Measurements from ENCODE around the gene DIAPH2.
"Not testable (repeated sequence)": the region's sequence is repeated elsewhere in the genome, so short reads cannot be mapped to it uniquely, and the experiment has no call there.

The DIAPH2 gene

DNA sequence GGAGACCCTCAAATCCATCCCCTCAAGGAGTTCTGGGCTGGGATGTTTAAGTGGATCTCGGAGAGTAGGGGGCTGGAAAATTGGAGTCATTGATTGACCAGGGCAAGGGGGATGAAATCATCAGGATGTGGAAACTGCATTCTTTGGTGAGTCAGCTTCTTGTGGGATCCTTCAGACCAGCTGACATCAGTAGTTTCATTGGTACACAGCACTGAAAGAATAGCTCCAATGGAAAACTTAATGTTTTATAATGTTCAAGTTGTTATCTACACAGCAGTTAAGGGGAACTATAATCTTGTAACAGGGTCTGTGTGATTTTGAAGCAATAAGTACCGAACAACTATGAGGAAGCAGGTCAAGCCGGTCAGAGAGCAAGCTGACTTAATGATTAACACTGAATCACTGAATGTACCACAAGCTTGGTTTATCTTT, 705.1 kb downstream of the DIAPH2 start:
- peak; percentile 65 for DNase-seq (ENCODE audit: low read depth)

DNA sequence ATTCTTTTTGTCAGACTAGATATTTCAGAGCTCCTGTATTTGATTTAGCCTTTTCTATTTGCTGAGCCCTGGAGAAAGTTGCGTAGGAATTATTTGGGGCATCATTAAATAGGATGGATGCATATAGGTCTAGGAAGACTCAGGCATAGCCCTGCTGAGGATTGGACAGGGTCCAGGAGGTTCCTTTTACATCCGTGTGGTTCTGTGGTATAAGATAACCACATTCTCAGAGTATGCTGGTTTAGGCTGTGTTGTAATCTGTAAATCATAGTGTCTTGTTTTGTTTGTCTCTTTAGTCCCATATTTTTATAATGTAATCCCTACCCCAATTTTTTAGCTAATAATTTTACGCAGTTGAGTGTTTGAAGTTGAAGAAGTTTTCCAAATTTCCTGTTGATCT, 712.7 kb downstream of the DIAPH2 start:
- DNase-seq (ENCODE audit: low read depth) = no peak

GRCh38 chrX:97398030-97398551, 713.4 kb downstream of the DIAPH2 start:
- DNase-seq (ENCODE audit: low read depth) = no peak

- DNase-seq (ENCODE audit: low read depth) = peak; percentile 27
These were observed 714.8 kb downstream of the DIAPH2 start for GRCh38 chrX:97399400-97399799.

- DNase-seq (ENCODE audit: low read depth) = no peak
These were observed 715.9 kb downstream of the DIAPH2 start for GRCh38 chrX:97400492-97400891.

DNA sequence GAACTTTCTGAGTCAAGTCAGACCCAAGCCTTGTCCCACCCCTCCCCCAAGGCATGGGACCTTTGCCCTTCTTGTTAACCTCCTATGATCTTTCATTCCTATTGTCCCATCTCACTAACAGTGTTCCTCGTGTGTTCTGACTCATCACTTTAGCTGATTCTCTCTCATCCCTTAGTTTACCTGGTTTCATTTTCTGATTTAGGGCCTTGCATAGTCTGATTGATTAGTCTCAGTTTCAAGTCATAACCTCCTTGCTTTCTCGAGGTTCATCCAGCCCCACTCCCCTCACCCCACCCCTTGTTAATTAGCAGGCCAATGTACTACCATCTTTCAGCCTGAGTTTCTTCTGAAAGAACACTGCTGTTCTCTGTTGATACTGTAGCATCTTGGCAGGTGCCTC, 716.5 kb downstream of the DIAPH2 start:
- DNase-seq (ENCODE audit: low read depth) = no peak

DNA sequence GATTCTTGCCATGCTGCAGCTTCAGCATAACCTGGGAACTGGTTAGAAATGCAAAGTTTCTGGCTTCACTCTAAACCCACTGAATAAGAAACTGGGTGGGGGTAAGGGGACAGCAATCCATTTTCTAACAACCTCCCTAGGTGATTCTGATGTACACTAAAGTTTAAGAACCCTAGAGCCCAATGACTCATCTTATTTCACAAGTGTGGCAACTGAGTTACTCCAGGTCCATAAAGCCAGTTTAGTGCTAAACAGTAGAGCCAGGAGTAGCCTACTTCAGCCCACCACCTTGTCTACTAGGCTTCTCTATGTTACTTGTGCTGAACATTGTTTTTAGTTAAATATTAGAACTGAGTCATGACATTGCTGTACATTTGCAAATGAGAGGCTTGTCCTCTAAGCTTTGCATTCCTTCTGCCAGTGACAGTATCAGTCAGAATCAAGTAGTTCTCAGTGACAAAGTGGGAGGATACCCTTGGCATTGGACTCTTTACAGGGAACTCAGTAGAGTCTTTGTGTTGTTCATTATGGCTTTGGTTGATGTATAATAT, 717.0 kb downstream of the DIAPH2 start:
- DNase-seq (ENCODE audit: low read depth) = no peak

GRCh38 chrX:97402333-97402732, 717.7 kb downstream of the DIAPH2 start:
- DNase-seq (ENCODE audit: low read depth) = no peak

DNA sequence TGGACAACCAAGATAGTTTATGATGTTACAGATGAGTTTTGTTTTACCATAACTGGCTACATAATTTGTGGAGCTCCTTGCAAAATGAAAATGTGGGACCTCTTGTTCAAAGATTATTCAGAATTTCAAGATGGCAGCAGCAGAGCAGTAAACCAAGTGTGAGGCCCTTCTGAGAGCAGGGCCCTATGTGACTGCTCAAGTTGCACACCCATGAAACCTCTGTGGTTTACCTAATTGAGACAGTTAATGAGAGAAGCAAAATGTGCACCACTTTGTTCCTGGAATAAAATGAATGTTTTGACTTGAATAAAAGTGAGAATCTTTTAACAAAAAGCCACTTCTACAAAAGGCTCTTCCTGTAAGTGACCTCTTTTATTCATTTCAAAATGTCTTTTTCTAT, 718.3 kb downstream of the DIAPH2 start:
- no peak for DNase-seq (ENCODE audit: low read depth)

DNA sequence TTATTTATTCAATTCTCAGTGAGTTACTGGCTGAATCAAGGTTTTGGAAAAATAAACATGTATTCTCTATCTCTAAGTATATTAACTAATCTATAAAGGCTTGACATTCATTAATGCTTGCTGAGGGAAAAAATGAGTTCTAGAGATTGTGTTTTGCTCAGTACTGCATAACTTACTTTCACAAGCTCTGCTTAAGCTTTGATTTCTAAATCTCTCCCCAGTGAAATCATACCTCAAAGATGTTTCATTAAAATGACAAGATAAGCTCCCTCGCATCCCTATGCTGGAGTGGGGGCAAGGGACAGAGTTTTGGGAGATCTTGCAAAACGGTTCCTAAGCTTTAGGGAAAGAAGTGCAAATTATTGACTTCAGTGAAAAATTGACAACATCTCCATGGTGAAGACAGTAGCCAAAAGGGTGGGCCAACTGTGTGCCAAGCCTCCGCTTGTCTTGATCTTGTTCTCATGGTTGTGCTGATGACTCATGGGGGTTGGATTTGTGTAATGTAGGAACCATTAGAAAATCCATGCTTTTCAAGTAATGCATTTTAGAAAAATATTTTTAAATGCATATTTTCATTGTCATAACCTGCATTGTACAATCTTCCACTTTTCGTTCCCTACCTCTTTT, 720.5 kb downstream of the DIAPH2 start:
- DNase-seq (ENCODE audit: low read depth) = no peak

DNA sequence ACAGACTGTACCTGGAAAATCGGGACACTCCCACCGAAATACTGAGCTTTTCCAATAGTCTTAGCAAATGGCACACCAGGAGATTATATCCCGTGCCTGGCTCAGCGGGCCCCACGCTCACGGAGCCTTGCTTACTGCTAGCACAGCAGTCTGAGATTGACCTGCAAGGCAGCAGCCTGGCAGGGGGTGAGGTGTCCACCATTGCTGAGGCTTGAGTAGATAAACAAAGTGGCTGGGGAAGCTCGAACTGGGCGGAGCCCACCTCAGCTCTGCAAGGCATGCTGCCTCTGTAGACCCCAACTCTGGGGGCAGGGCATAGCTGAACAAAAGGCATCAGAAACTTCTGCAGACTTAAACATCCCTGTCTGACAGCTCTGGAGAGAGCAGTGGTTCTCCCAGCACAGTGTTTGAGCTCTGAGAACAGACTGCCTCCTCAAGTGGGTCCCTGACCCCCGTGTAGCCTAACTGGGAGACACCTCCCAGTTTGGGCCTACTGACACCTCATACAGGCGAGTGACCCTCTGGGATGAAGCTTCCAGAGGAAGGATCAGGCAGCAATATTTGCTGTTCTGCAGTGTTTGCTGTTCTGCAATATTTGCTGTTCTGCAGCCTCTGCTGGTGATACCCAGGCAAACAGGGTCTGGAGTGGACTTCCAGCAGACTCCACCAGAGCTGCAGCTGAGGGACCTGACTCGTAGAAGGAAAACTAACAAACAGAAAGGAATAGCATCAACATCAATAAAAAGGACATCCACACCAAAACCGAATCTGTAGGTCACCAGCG, 725.2 kb downstream of the DIAPH2 start:
- not testable (repeated sequence) for DNase-seq (ENCODE audit: low read depth)

DNA sequence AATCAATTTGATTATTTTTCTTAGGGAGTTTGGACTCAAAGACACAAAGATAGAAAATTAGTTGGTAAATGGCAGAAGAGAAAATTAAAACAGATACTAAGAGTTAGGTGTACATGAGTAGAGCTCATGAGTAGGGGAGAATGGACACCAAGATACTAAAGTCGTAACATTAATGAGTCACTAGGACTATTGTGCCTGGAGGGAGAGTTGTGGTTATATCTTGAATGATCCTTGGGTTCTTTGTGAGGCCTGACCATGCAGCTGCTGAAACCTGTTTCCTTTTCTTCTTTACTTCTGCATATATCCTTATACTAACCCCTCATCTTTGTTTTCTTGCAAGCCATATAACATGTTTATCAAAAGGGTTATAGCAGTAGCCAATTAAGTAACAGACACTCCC, 731.8 kb downstream of the DIAPH2 start:
- DNase-seq (ENCODE audit: low read depth) = no peak

DNA sequence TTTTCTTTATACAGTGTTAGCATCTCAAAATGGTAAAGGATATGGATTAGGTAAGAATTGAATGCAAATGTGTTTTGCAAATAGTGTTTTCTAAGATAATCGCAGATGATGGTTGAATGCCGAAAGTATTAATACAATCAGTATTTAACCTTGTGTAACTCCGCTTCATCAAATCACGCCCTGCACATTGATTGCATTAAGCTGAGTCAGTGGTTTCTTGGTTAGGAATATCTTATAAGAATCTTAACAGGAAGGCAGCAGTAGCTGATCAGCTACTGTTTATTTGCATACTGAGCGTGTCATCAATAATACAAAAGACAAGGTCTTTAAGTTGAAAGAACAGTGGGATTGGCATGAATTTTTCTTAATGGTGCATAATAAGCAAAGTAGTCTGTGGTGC, 744.5 kb downstream of the DIAPH2 start:
- DNase-seq (ENCODE audit: low read depth) = no peak

- no peak for DNase-seq (ENCODE audit: low read depth)
These were observed 746.6 kb downstream of the DIAPH2 start for GRCh38 chrX:97431281-97431680.

DNA sequence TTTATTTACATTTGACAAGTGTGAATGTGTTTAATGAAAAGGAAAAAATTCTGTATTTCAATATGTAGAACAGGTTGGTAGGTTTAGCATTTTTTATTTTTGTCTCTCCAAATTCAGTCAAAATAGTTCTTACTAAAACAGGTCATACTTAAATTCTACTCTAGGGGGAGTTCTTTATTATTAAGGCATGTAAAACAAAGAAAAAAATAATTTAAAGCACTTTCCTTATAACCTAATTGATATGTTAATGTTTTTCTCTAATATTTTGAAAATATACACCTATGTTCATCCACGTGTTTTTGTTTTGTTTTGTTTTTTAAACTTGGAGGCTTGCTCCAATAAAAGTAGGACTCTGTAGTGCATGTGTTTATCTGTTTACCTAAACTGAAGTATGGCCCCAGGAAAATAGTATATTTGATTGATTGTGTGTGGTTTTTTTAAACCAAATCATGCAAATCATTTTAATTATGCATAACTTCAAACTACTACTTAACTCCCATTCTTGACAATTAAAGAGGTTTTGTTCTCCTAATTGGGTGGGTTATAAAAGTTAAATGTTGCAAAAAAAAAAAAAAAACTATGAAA, 761.7 kb downstream of the DIAPH2 start:
- DNase-seq (ENCODE audit: low read depth) = no peak

DNA sequence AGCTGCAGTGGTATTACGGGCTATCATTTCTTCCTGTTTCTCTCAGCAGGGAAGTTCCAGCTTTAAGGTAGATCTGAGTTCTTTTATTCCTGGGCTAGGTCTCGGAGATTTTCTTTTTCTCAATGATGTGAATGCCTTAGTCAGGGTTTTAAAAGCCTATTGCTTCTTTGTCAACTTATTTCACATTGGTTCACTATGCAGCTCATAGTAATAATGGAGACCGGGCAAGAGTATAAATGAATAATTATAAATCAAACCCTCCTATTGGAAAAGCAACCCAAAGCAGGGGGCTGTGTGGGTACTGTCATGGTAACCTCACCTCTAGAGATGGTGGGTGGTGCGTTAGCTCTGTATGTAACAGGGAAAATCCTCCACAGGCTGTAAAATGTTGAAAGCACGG, 762.7 kb downstream of the DIAPH2 start:
- DNase-seq (ENCODE audit: low read depth) = no peak

DNA sequence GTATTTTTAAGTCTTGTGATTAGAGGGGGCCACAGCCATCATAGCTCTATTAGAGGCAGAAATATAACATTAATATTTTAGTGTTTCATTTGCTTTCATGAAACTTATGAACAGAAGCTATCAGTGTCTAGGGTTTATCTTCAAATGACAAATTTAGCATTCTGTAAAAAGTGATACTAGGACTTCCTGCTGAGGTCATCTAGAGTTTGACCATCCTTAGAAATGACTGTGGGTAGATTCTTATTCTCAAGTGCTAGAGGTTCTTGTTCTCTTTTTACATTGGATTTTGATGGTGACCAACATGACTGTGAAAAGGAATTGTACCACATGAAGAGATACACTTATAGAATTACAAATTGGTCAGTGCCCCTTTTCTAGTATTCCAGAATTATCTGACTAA, 767.6 kb downstream of the DIAPH2 start:
- DNase-seq (ENCODE audit: low read depth) = no peak

GRCh38 chrX:97461763-97462162, 777.1 kb downstream of the DIAPH2 start:
- DNase-seq (ENCODE audit: low read depth) = no peak

DNA sequence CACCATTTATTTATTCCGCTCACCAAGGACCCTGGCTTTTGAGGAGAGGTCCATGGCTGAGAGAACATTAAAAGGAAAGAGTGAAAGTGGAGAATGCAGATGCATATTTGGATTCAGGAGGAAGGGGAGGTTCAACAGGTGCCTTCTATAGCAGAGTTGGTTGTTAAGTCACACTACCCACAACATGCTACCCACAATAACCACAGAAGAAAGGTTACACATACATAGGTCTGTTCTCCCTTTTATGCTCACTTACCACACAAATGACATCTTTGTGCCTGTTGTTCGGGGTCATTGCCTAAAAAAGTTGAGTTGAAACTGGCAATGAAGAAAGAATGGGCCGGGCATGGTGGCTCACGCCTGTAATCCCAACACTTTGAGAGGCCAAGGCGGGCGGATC, 786.4 kb downstream of the DIAPH2 start:
- no peak for DNase-seq (ENCODE audit: low read depth)

DNA sequence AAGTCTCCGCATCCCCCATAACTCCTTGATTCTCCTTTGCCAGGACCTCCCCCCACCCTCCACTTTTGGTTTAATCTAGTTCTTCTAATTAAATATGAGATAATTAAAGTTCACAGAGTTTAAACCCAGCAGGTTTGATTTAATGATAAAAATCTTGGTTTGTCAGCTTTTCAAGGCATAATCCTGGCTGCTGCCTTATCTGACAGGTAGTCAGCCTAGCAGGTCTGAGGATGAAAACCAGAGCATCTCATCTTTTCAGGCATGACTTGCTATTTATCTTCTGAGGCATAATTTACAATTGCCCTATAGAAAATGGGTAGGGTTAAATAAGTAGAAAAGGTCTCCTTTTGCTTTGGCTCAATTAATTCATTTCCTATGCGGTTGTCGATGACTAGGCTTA, 790.3 kb downstream of the DIAPH2 start:
- DNase-seq (ENCODE audit: low read depth) = no peak

DNA sequence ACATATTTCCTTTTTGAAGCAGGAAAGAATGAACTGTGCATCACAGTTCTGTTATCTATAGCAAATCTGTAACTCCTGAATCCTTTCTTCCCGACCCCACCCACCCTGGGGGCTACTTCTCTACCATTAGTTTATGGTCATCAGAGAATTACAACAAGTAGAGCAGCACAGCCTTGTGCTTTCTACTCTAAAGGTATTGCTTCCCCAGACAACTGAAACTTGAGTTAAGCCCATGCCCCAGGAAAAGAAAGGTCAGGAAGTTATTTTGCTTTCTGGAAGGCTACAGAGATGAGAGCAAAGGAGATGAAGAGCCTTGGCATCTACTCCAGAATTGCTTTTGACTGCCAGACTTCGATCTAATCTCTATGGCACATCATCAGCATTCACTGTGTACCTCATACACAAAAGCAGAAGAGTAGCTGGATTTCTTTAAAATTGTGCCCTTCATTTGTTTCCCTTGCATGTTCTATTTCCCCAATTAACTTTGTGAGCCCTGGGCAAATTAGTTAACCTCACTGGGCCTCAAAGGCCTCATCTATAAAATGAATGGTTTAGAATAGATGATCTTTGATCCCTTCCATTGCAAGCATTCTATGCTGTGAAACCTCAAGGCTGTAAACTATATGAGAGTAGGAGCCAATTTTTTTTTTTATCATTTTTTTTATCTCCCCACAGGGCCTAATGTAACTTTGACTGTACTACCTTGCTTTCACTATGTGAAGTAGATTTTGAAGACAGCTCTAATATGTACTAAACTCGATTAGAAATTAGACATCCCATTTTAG, 794.7 kb downstream of the DIAPH2 start:
- no peak for DNase-seq (ENCODE audit: low read depth)

GRCh38 chrX:97481228-97481627, 796.6 kb downstream of the DIAPH2 start:
- no peak for DNase-seq (ENCODE audit: low read depth)
